PC-9 (cell line): ENCODE results near the gene CRYGS. TPM values are rescaled to one million over a fixed set of nuclear protein-coding genes. Genes with fewer than 3 reads are reported as not detected.

ENCODE experiments used
- BruUV-seq: library from RNA; stranded (reverse); fragments of 400-500 nt; replicated peaks from 2 replicates; lab custom pipeline; 2021; lab: Mats Ljungman, UMichigan
- CTCF ChIA-PET: fragments of 300-600 bp; sonication (Branson Sonifier 250); formaldehyde crosslinking; loops from one replicate; lab custom pipeline; 2022; ENCODE audit warnings: antibody characterized with exemption; lab: Charles Lee
- POLR2A ChIA-PET: fragments of 300-600 bp; sonication (Branson Sonifier 250); formaldehyde crosslinking; loops from one replicate; lab custom pipeline; 2022; ENCODE audit warnings: antibody characterized with exemption; ENCODE audit not compliant: unreplicated experiment; lab: Charles Lee
- DNase-seq, 2 experiments: peaks; one replicate each; pipeline versions ENCODE4 v3.0.0 to v3.0.0-alpha.2; 2015 to 2022; ENCODE audit warnings: mixed read lengths in 1 of 2
- H2AFZ ChIP-seq: fragments of 200-600 bp; sonication (generic); 2 replicates; pipeline ENCODE4 v1.8.1; 2017; ENCODE audit warnings: antibody characterized with exemption
- H3F3A ChIP-seq: fragments of 200-600 bp; sonication (generic); 2 replicates; pipeline ENCODE4 v1.8.1; 2017; ENCODE audit warnings: antibody characterized with exemption, mild to moderate bottlenecking, low read depth; ENCODE audit not compliant: insufficient read depth
- H3K27ac ChIP-seq: fragments of 200-600 bp; sonication (generic); 2 replicates; pipeline ENCODE4 v1.6.1; 2016; ENCODE audit warnings: mixed run types
- H3K27me3 ChIP-seq: fragments of 200-600 bp; sonication (generic); 2 replicates; pipeline ENCODE4 v1.6.1; 2016; ENCODE audit warnings: low read depth, mixed run types; ENCODE audit not compliant: insufficient read depth
- H3K36me3 ChIP-seq: fragments of 200-600 bp; sonication (generic); 2 replicates; pipeline ENCODE4 v1.6.1; 2016; ENCODE audit warnings: low read depth, mixed run types
- H3K4me1 ChIP-seq: fragments of 200-600 bp; sonication (generic); replicated peaks from 2 replicates; pipeline ENCODE4 v1.6.1; 2016; ENCODE audit warnings: mixed run types; ENCODE audit not compliant: insufficient read depth
- H3K4me2 ChIP-seq: fragments of 200-600 bp; sonication (generic); 2 replicates; pipeline ENCODE4 v1.6.1; 2017; ENCODE audit warnings: mixed run types
- H3K4me3 ChIP-seq: fragments of 200-600 bp; sonication (generic); 2 replicates; pipeline ENCODE4 v1.6.1; 2016; ENCODE audit warnings: mixed run types
- H3K79me2 ChIP-seq: fragments of 200-600 bp; sonication (generic); 2 replicates; pipeline ENCODE4 v1.6.1; 2017; ENCODE audit warnings: low read depth, mixed run types
- H3K9me2 ChIP-seq: fragments of 200-600 bp; sonication (generic); 2 replicates; pipeline ENCODE4 v1.8.1; 2017; ENCODE audit warnings: mild to moderate bottlenecking; ENCODE audit not compliant: insufficient read depth
- H3K9me3 ChIP-seq: fragments of 200-600 bp; sonication (generic); 2 replicates; pipeline ENCODE4 v1.8.1; 2016; ENCODE audit warnings: low read depth; ENCODE audit not compliant: insufficient read depth
- H4K20me1 ChIP-seq: fragments of 200-600 bp; sonication (generic); 2 replicates; pipeline ENCODE4 v1.8.1; 2017; ENCODE audit not compliant: insufficient read depth
- EZH2 ChIP-seq: fragments of 200-600 bp; sonication (generic); IDR thresholded peaks from 2 replicates; pipeline ENCODE4 v1.8.0; 2017; ENCODE audit warnings: antibody characterized with exemption, low read depth
- intact Hi-C: fragments of 100-400 bp; cut with micrococcal nuclease; formaldehyde crosslinking; loops from one replicate; pipeline ENCODE4 v1.10.0; 2022; ENCODE audit not compliant: unreplicated experiment
- total RNA-seq: library from RNA; stranded (reverse); gene quantifications from 2 replicates; pipeline ENCODE4 v1.2.3, GENCODE V29; 2021
- TF ChIP-seq, protein P1 (sequence below): fragments of 200-600 bp; sonication (generic); conservative IDR thresholded peaks from 2 replicates; pipeline ENCODE4 v1.6.1; 2017; ENCODE audit warnings: mixed run types, antibody characterized with exemption, mild to moderate bottlenecking, moderate library complexity

CRYGS gene
- total RNA-seq, 1 experiment from 2014 or later: 2.8 TPM

DNA sequence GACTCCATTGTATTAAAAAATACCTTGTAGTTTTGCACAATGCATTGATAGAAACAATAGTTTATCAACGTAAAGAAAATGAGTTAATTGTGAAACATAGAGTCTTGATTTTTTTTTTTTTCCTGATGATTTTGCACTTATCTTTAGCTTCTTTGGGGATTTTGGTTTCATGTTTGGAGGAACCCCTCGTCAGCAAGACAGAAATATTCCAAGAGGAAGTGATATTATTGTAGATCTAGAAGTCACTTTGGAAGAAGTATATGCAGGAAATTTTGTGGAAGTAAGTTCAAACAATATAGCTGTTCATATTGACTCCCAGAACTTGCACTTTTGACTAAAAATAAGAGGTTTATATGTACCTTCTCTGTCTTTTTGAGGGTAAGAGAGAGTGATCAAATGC, 33.3 kb upstream of the CRYGS start:
- no peak overlapping the region for H2AFZ ChIP-seq
- no peaks in the 10 kb centered on the region for H3K27me3 ChIP-seq

DNA sequence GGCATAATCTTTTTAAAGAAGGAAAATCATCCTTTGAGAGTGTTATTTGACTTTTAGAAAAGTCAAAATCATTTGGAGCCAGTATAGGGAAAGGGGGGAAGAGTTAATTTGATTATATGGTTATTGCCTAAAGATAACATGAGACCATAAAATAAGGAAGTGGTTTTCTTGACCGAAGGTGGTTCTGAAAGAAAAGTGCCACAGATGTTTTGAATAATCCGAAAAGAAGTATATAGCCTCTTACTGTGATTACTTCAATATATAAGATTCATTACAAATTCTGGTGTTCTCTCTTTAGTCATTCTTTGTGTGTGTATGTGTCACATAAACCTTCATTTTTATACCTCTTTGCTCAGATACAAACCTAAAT, 27.4 kb upstream of the CRYGS start:
- Histone ChIP-seq H3K27ac (0 out of 2 replicates have a peak overlapping the region, but pooled peaks have one; percentile 80), H3K4me1 (peaks cover 27% of the 10 kb centered on the region; the same call in 1 of the 2 replicates), H4K20me1 (no peaks in the 10 kb centered on the region; the same call in 1 of the 2 replicates), H3F3A (peaks cover 22% of the 10 kb centered on the region), H2AFZ (no peak overlapping the region), H3K4me3 (peak overlapping the region; percentile 80), H3K79me2 (peaks cover 47% of the 10 kb centered on the region), H3K9me3 (no peaks in the 10 kb centered on the region), H3K27me3 (no peaks in the 10 kb centered on the region), H3K9me2 (no peaks in the 10 kb centered on the region), H3K36me3 (peaks cover 39% of the 10 kb centered on the region), H3K4me2 (peak overlapping the region; percentile 98)
- no TSS peak for BruUV-seq
- TF ChIP-seq, protein P1, sequence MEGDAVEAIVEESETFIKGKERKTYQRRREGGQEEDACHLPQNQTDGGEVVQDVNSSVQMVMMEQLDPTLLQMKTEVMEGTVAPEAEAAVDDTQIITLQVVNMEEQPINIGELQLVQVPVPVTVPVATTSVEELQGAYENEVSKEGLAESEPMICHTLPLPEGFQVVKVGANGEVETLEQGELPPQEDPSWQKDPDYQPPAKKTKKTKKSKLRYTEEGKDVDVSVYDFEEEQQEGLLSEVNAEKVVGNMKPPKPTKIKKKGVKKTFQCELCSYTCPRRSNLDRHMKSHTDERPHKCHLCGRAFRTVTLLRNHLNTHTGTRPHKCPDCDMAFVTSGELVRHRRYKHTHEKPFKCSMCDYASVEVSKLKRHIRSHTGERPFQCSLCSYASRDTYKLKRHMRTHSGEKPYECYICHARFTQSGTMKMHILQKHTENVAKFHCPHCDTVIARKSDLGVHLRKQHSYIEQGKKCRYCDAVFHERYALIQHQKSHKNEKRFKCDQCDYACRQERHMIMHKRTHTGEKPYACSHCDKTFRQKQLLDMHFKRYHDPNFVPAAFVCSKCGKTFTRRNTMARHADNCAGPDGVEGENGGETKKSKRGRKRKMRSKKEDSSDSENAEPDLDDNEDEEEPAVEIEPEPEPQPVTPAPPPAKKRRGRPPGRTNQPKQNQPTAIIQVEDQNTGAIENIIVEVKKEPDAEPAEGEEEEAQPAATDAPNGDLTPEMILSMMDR: no peak
- no peak for TF ChIP-seq EZH2
- no peak for DNase-seq
- intact Hi-C loops: loop anchor here (10.0 kb wide), 1 partner anchor 467 kb away; the partner anchor contains the start of gene ETV5
- CTCF ChIA-PET: interaction anchor here (0.7 kb wide), 1 partner anchor 60 kb away, joined by 4 read pairs; no protein-coding TSS in a partner anchor
- POLR2A ChIA-PET: no interaction called here

More for the DNA sequence above, 33.3 kb upstream of the CRYGS start:
- H4K20me1 ChIP-seq: no peaks in the 10 kb centered on the region; the same call in 1 of the 2 replicates
- peaks cover 7% of the 10 kb centered on the region; the same call in 1 of the 2 replicates for H3F3A ChIP-seq
- H3K4me2 ChIP-seq: no peak overlapping the region
- no peak overlapping the region for H3K27ac ChIP-seq
- DNase-seq: no peak
- BruUV-seq: no TSS peak
- no peaks in the 10 kb centered on the region for H3K9me2 ChIP-seq
- POLR2A ChIA-PET: interaction anchor here (0.6 kb wide), 1 partner anchor 1374 kb away, joined by 5 read pairs; no protein-coding TSS in a partner anchor
- TF ChIP-seq, protein P1: no peak
- TF ChIP-seq EZH2: no peak
- H3K4me1 ChIP-seq: no peaks in the 10 kb centered on the region
- peaks cover 80% of the 10 kb centered on the region for H3K36me3 ChIP-seq
- H3K9me3 ChIP-seq: no peaks in the 10 kb centered on the region
- peaks cover 8% of the 10 kb centered on the region for H3K79me2 ChIP-seq
- intact Hi-C loops: loop anchor here (10.0 kb wide), 1 partner anchor 473 kb away; the partner anchor contains the start of gene ETV5
- CTCF ChIA-PET: no interaction called here
- H3K4me3 ChIP-seq: no peak overlapping the region

DNA sequence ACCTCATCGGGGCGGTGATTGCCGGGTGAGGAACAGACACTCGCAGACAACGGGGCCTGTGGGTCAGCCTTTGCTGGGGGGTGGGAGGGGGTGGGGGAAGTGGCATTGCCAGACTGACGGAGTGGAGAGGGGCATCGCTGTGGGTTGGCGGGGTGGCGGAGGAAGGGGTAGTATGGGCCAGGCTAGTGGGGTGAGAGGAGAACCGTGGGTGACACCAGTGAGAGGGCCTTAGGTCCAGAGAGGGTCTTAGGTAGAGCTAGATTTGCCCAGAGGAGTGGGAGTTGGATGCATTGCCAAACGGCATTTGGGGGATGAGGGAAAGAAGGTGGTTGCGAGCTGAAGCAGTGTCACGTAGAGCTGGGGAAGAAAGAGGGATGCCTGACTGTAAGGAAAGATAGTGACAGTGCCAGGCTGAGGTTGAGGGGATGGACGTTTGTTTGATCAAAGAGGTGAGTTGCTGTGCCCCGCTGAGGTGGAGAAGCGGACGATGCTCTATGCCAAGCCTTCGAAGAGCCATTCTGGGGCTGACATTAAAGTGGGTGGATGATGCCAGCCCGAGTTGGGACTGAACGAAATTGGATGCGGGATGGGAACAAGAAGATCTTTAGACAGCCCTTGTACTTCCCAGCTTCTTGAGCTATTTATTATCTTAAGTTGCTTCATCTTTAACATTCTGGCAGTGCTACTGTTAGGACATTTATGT, 26.9 kb upstream of the CRYGS start:
- no peak for DNase-seq
- BruUV-seq: no TSS peak
- H3K4me1 ChIP-seq: peaks cover 30% of the 10 kb centered on the region
- H3K9me2 ChIP-seq: no peaks in the 10 kb centered on the region
- peak overlapping the region; percentile 92 for H2AFZ ChIP-seq
- TF ChIP-seq, protein P1: no peak
- TF ChIP-seq EZH2: no peak
- peaks cover 27% of the 10 kb centered on the region for H3F3A ChIP-seq
- H4K20me1 ChIP-seq: no peaks in the 10 kb centered on the region
- CTCF ChIA-PET: interaction anchor here (0.7 to 1.1 kb wide), 3 partner anchors 30 to 47 kb away, joined by 3 to 6 read pairs (median 4); no protein-coding TSS in a partner anchor
- POLR2A ChIA-PET: interaction anchor here (0.5 to 1.7 kb wide), 6 partner anchors 14 to 552 kb away, joined by 3 to 34 read pairs (median 4); partner anchors contain the start of gene EIF4A2
- H3K4me3 ChIP-seq: peak overlapping the region; percentile 80
- peak overlapping the region; percentile 80 for H3K27ac ChIP-seq
- H3K27me3 ChIP-seq: no peaks in the 10 kb centered on the region
- H3K36me3 ChIP-seq: peaks cover 39% of the 10 kb centered on the region
- intact Hi-C loops: loop anchor here (1.0 to 10.0 kb wide), 5 partner anchors 19 to 466 kb away; partner anchors contain the start of genes EIF4A2 and ETV5
- no peaks in the 10 kb centered on the region for H3K9me3 ChIP-seq
- H3K79me2 ChIP-seq: peaks cover 50% of the 10 kb centered on the region
- H3K4me2 ChIP-seq: peak overlapping the region; percentile 98
